H1 (cell line): ENCODE data around the gene MCC. TPM values are rescaled to one million over a fixed set of nuclear protein-coding genes. Genes with fewer than 3 reads are reported as not detected.

Source experiments
- CTCF ChIA-PET: fragments of 300-600 bp; sonication (Branson Sonifier 250); formaldehyde crosslinking; loops from one replicate; lab custom pipeline; 2021; ENCODE audit not compliant: partially characterized antibody; lab: Charles Lee
- POLR2A ChIA-PET: fragments of 300-600 bp; sonication (Branson Sonifier 250); formaldehyde crosslinking; loops from one replicate; lab custom pipeline; 2021; ENCODE audit warnings: inconsistent platforms; ENCODE audit not compliant: partially characterized antibody; lab: Charles Lee
- DNase-seq, 2 experiments: peaks; one replicate each; pipeline versions ENCODE4 v3.0.0 to v3.0.0-alpha.2; 2010 to 2022; ENCODE audit warnings: low spot score in 2 of 2, low read depth in 1 of 2, mixed read lengths in 1 of 2
- FAIRE-seq: peaks from 2 replicates; lab custom pipeline; 2011; peaks lifted over from hg19 to GRCh38; lab: Jason Lieb, UNC
- H2AFZ ChIP-seq: 2 replicates; pipeline ENCODE4 v1.8.1; 2012; ENCODE audit warnings: low read length, inconsistent platforms
- H2AK5ac ChIP-seq: 2 replicates; pipeline ENCODE4 v1.6.1; 2013; ENCODE audit warnings: low read depth, low read length
- H2BK120ac ChIP-seq: replicated peaks from 2 replicates; pipeline ENCODE3; 2013; ENCODE audit warnings: low read depth, low read length, inconsistent platforms
- H2BK12ac ChIP-seq: 2 replicates; pipeline ENCODE4 v1.6.1; 2013; ENCODE audit warnings: low read depth, low read length
- H2BK15ac ChIP-seq: 2 replicates; pipeline ENCODE4 v1.6.1; 2013; ENCODE audit warnings: low read length
- H2BK20ac ChIP-seq: 2 replicates; pipeline ENCODE4 v1.6.1; 2013; ENCODE audit warnings: low read length
- H2BK5ac ChIP-seq: 2 replicates; pipeline ENCODE4 v1.6.1; 2013; ENCODE audit warnings: low read depth, low read length
- H3K14ac ChIP-seq: 2 replicates; pipeline ENCODE4 v1.6.1; 2013; ENCODE audit warnings: inconsistent platforms; ENCODE audit not compliant: insufficient read length
- H3K18ac ChIP-seq: 2 replicates; pipeline ENCODE4 v1.6.1; 2013; ENCODE audit warnings: low read length; ENCODE audit errors: extremely low read depth
- H3K23ac ChIP-seq: 2 replicates; pipeline ENCODE4 v1.6.1; 2013; ENCODE audit warnings: inconsistent platforms; ENCODE audit not compliant: insufficient read length
- H3K23me2 ChIP-seq: 2 replicates; pipeline ENCODE4 v1.6.1; 2013; ENCODE audit warnings: low read depth, low read length
- H3K27ac ChIP-seq: 2 replicates; pipeline ENCODE4 v1.6.1; 2011; ENCODE audit warnings: low read depth, low read length, inconsistent platforms
- H3K27me3 ChIP-seq, 4 experiments: replicated peaks in 1 of 4; 1 replicate in 1 of 4; 2 replicates in 3 of 4; pipeline versions ENCODE4 v1.6.1 to v1.8.1; 2011 to 2013; ENCODE audit warnings: low read length in 3 of 4, mild to moderate bottlenecking in 3 of 4, inconsistent platforms in 2 of 4, mixed read lengths in 2 of 4, moderate library complexity in 1 of 4; ENCODE audit not compliant: control insufficient read depth in 3 of 4, insufficient read depth in 3 of 4; ENCODE audit errors: extremely low read depth in 1 of 4
- H3K36me3 ChIP-seq, 4 experiments: 2 replicates each; pipeline versions ENCODE4 v1.6.1 to v1.8.1; 2011 to 2013; ENCODE audit warnings: mild to moderate bottlenecking in 4 of 4, low read length in 3 of 4, moderate library complexity in 2 of 4, control low read depth in 1 of 4, inconsistent platforms in 1 of 4; ENCODE audit not compliant: insufficient read depth in 4 of 4, control insufficient read depth in 2 of 4
- H3K4ac ChIP-seq: replicated peaks from 2 replicates; pipeline ENCODE3; 2013; ENCODE audit warnings: low read length, low read depth, mixed read lengths, inconsistent platforms; ENCODE audit not compliant: insufficient read length
- H3K4me1 ChIP-seq, 4 experiments: replicated peaks in 1 of 4; 1 replicate in 1 of 4; 2 replicates in 3 of 4; pipeline versions ENCODE4 v1.6.1 to v1.8.1; 2011 to 2013; ENCODE audit warnings: low read length in 3 of 4, inconsistent platforms in 2 of 4, mixed read lengths in 1 of 4; ENCODE audit not compliant: insufficient read depth in 4 of 4, control insufficient read depth in 3 of 4
- H3K4me2 ChIP-seq, 2 experiments: 2 replicates each; pipeline versions ENCODE4 v1.6.1 to v1.8.1; 2011 to 2013; ENCODE audit warnings: low read depth in 2 of 2, low read length in 2 of 2, control low read depth in 1 of 2, inconsistent platforms in 1 of 2, mild to moderate bottlenecking in 1 of 2; ENCODE audit not compliant: insufficient read depth in 1 of 2
- H3K4me3 ChIP-seq, 4 experiments: fragments of 200-600, 300-600 bp in 1 of 4; sonication (generic), shearing (Covaris generic), sonication (Bioruptor Twin) in 1 of 4; 2 replicates each; pipeline versions ENCODE4 v1.5.1 to v1.8.1; 2011 to 2016; ENCODE audit warnings: low read length in 4 of 4, low read depth in 3 of 4, control low read depth in 2 of 4, inconsistent platforms in 2 of 4, mild to moderate bottlenecking in 2 of 4, mixed read lengths in 1 of 4, moderate library complexity in 1 of 4; ENCODE audit not compliant: insufficient read depth in 2 of 4; ENCODE audit errors: extremely low read depth in 1 of 4
- H3K56ac ChIP-seq: replicated peaks from 2 replicates; pipeline ENCODE3; 2013; ENCODE audit warnings: low read depth, mild to moderate bottlenecking, mixed read lengths, low read length, inconsistent platforms; ENCODE audit not compliant: insufficient read length
- H3K79me1 ChIP-seq: 2 replicates; pipeline ENCODE4 v1.6.1; 2013; ENCODE audit warnings: low read depth, low read length, control low read depth
- H3K79me2 ChIP-seq, 2 experiments: 2 replicates each; pipeline versions ENCODE4 v1.6.1 to v1.8.1; 2012 to 2013; ENCODE audit warnings: low read length in 2 of 2, mild to moderate bottlenecking in 2 of 2, inconsistent platforms in 1 of 2; ENCODE audit not compliant: insufficient read depth in 2 of 2, control insufficient read depth in 1 of 2
- H3K9ac ChIP-seq, 4 experiments: replicated peaks in 1 of 4; 1 replicate in 1 of 4; 2 replicates in 3 of 4; pipeline versions ENCODE4 v1.6.1 to v1.8.1; 2011 to 2013; ENCODE audit warnings: low read depth in 3 of 4, low read length in 3 of 4, control low read depth in 2 of 4, mild to moderate bottlenecking in 2 of 4, moderate library complexity in 2 of 4, inconsistent platforms in 1 of 4; ENCODE audit errors: extremely low read depth in 1 of 4
- H3K9me3 ChIP-seq, 2 experiments: 2 replicates each; pipeline versions ENCODE4 v1.6.1 to v1.8.1; 2012 to 2013; ENCODE audit warnings: mild to moderate bottlenecking in 2 of 2, moderate library complexity in 2 of 2, control low read depth in 1 of 2, inconsistent platforms in 1 of 2, low read depth in 1 of 2, low read length in 1 of 2, mixed read lengths in 1 of 2; ENCODE audit not compliant: insufficient read depth in 2 of 2
- H4K20me1 ChIP-seq, 2 experiments: replicated peaks in 1 of 2; 2 replicates each; pipeline versions ENCODE3 to v1.8.1; 2011 to 2013; ENCODE audit warnings: inconsistent platforms in 2 of 2, low read length in 2 of 2, mild to moderate bottlenecking in 1 of 2; ENCODE audit not compliant: insufficient read depth in 2 of 2, control insufficient read depth in 1 of 2
- H4K5ac ChIP-seq: 2 replicates; pipeline ENCODE4 v1.6.1; 2013; ENCODE audit warnings: low read length, low read depth, mixed read lengths, inconsistent platforms; ENCODE audit not compliant: insufficient read length
- H4K8ac ChIP-seq: 2 replicates; pipeline ENCODE4 v1.8.0; 2013; ENCODE audit warnings: mild to moderate bottlenecking, moderate library complexity, low read length, inconsistent platforms; ENCODE audit not compliant: insufficient read depth; ENCODE audit errors: extremely low read depth
- H4K91ac ChIP-seq: replicated peaks from 2 replicates; pipeline ENCODE3; 2013; ENCODE audit warnings: low read length, mixed read lengths, inconsistent platforms; ENCODE audit not compliant: insufficient read length
- RAD21 ChIP-seq, 2 experiments: IDR thresholded peaks in 1 of 2; conservative IDR thresholded peaks in 1 of 2; 2 replicates each; pipeline ENCODE4 v1.6.1; 2011; ENCODE audit warnings: low read depth in 2 of 2, low read length in 2 of 2, improper control_type of control experiment in 1 of 2, inconsistent platforms in 1 of 2, mild to moderate bottlenecking in 1 of 2, moderate library complexity in 1 of 2
- RXRA ChIP-seq: IDR thresholded peaks from 2 replicates; pipeline ENCODE4 v1.6.1; 2011; ENCODE audit warnings: low read depth, mild to moderate bottlenecking, low read length, moderate library complexity; ENCODE audit not compliant: insufficient read depth
- WGBS, 2 experiments: shearing (Covaris generic) in 1 of 2; methylation state at CpG; one replicate each; pipeline versions ENCODE4 v1.1.6 to v1.1.7; 2013 to 2015; ENCODE audit warnings: low lambda C conversion rate in 2 of 2, mixed read lengths in 2 of 2, inconsistent platforms in 1 of 2, low coverage in 1 of 2, missing lambda C conversion rate in 1 of 2; ENCODE audit not compliant: insufficient replicate concordance in 2 of 2, insufficient coverage in 1 of 2, insufficient read length in 1 of 2; ENCODE audit errors: extremely low coverage in 1 of 2, missing lambda C conversion rate in 1 of 2; 5-methylcytosine and 5-hydroxymethylcytosine counted together
- polyA plus RNA-seq, 7 experiments: library from polyadenylated mRNA; depleted of rRNA in 3 of 7; stranded (reverse) in 5 of 7; unstranded in 2 of 7; fragments of >200 nt in 5 of 7; fragments of 200-250 nt in 2 of 7; gene quantifications; 1 replicate in 5 of 7; 2 replicates in 1 of 7; 4 replicates in 1 of 7; pipeline versions ENCODE4 v1.2.1 to v1.2.3, GENCODE V29; 2011 to 2013; ENCODE audit warnings: missing spikeins in 2 of 7, mixed read lengths in 2 of 7
- total RNA-seq: library from RNA; stranded (reverse); fragmentation: NEBNext Ultra II Directional; extraction: Animal tissue kit (Norgen Biotek cat#: 25700); gene quantifications from 2 replicates; pipeline ENCODE4 v1.2.1, GENCODE V29; 2021

The MCC gene
- total and polyA plus RNA-seq, 2 of the 8 experiments (the other 6 are each of a cell fraction or from before 2014, with no cell fraction given), result 2.6 to 18.3 TPM

- Histone ChIP-seq H4K5ac (no peak overlapping the region), H3K56ac (no peak overlapping the region), H2AFZ (no peak overlapping the region), H3K36me3 (peaks cover 0 to 11% (median 0%) of the 10 kb centered on the region in 4 experiments; a peak in 1 of 8 replicates), H3K27me3 (no peaks in the 10 kb centered on the region), H2BK15ac (no peak overlapping the region), H2BK20ac (no peak overlapping the region), H2AK5ac (no peak overlapping the region), H2BK120ac (peak overlapping the region; percentile 91), H3K4ac (peak overlapping the region; percentile 87), H3K4me1 (peaks cover 2 to 15% (median 8%) of the 10 kb centered on the region in 4 experiments; a peak in 5 of 7 replicates), H4K20me1 (no peaks in the 10 kb centered on the region), H2BK12ac (peak overlapping the region; percentile 94), H4K8ac (no peak overlapping the region), H4K91ac (peak overlapping the region; percentile 89), H2BK5ac (peak overlapping the region; percentile 89; the same call in 1 of the 2 replicates), H3K23me2 (no peaks in the 10 kb centered on the region), H3K14ac (no peak overlapping the region), H3K4me3 (no peak overlapping the region; a peak in 1 of 8 replicates), H3K18ac (0 out of 2 replicates have a peak overlapping the region, but pooled peaks have one; percentile 51), H3K4me2 (peak overlapping the region in 1 of 2 experiments; percentile 11; a peak in 1 of 4 replicates), H3K9me3 (peaks cover 0 to 9% of the 10 kb centered on the region in 2 experiments; a peak in 1 of 4 replicates), H3K27ac (no peak overlapping the region), H3K79me2 (no peaks in the 10 kb centered on the region), H3K9ac (no peak overlapping the region), H3K23ac (no peak overlapping the region), H3K79me1 (no peaks in the 10 kb centered on the region; the same call in 1 of the 2 replicates)
- no peak for TF ChIP-seq RXRA
- peak in 1 of 2 experiments; percentile 2; a peak in 1 of 4 replicates for TF ChIP-seq RAD21 (IDR thresholded peaks at IDR 0.05 in 1 of 2, conservative IDR thresholded peaks at IDR 0.05 in 1 of 2; ENCODE audit: low read depth in 2 of 2, low read length in 2 of 2)
- FAIRE-seq (peak; percentile 69), DNase-seq (no peak)
- ChIA-PET CTCF (interaction anchor here (1.2 to 1.9 kb wide), 2 partner anchors 13 to 20 kb away, joined by 3 read pairs; no protein-coding TSS in a partner anchor), POLR2A (no interaction called here)
- 56% methylated on average over 5 of the region's 5 CpGs; no CpG with 5 or more reads in 1 of the 2 experiments for WGBS, 2 experiments
Observed at GRCh38 chr5:113070901-113071300, 417.4 kb downstream of the MCC start.
